ENCODE measurements around the gene BABAM1.

BABAM1 gene

DNA sequence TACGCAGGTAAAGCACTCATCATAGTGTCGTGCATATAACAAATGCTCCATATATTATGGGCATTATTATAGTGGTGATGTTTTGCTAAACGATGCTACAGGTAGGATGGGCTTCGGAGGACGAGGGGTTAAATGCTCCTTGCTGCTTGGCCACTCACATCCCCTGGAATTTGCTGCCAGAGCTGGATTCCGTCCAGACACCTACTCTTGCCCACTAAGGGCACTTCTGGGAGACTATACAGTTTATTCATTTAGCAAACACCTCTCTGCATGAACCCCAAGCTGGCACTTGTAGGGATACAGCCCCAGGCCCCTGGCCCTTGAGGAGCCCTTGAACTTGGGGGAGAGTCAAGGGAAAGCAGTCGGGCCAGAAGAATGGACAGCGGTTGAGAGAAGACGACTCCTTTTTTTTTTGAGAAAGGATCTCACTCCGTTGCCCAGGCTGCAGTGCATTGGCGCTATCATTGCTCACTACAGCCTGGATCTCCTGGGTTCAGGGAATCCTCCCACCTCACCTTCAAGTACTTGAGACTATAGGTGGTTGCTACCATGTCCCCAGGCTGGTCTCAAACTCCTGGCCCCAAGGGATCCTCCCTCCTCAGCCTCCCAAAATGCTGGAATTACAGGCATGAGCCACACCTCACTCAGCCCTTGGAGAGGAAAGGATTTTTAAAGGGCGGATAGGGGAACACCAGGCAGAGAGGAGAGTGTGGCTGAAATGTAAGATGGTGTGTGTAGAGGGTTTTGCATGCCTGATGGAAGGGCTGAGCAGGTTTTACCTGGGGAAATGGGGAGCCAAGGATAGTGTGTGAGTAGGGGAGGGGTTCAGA is 37.4 kb downstream of the BABAM1 start:
- DNase-seq: no peak

DNA sequence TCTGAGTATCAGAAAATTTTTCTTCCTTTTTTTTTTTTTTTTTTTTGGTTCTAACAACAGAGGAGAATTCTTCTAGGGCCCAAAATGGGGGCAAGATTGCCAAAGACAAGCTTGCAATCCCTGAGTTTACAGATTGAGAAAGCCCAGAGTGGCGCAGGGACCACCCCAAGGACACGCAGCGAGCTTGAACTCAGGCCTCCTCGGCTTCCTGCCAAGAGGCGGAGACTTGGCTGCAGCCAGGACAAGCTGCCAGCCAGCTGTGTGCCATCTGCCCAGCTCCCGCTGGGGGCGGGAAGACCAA is 37.9 kb downstream of the BABAM1 start:
- no peak for DNase-seq

DNA sequence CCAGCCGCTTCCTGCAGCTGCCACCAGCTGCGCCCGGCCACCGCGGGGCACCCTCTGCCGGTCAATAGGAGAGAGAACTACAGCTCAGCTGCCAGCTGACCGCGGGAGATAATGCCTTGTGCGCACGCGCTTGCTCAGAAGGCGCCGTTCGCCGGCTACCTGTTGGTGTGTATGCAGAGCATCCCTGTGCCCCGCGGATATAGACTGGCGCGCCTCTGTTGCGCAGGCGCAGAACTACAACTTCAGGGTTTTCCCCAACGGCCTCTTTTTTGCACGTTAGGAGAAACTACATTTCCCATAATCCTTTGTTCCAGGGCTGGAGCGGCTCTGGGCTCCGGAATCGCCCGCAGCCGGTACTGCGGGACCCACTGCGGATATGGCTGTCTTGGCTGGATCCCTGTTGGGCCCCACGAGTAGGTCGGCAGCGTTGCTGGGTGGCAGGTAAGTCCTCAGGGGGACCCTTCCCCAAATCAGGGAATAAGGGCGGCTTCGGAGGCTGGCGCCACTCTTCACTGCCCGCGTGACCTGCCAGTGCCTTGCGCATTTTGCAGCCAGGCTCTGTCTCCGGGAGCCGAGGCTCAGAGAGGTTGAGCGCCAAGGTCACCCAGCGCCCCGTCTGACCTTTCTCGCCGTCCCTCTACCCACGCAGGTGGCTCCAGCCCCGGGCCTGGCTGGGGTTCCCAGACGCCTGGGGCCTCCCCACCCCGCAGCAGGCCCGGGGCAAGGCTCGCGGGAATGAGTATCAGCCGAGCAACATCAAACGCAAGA is 38.5 kb downstream of the BABAM1 start, which contains the start of gene MRPL34:
TSS of gene MRPL34 (plus strand) at position 356 of the 768 bp plus-strand sequence. CDS start at position 377, 21 bp downstream.
- peak; percentile 95 for DNase-seq

DNA sequence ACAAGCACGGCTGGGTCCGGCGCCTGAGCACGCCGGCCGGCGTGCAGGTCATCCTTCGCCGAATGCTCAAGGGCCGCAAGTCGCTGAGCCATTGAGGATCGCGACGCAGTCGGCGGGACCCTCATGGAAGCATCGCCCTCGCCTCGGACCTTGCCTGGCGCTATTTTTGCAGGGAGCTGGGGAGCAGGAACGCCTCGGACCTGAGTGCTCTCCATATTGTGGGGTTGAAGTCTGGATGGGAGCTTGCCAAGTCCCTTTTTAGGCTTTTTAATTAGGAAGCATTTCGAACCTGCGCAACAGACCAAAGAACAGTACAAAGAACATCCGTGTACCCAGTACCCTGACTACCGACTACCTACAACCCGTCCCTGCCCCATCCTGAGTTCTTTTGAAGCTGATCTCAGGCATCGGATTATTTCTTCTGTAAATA is 39.1 kb downstream of the BABAM1 start:
- DNase-seq: no peak

DNA sequence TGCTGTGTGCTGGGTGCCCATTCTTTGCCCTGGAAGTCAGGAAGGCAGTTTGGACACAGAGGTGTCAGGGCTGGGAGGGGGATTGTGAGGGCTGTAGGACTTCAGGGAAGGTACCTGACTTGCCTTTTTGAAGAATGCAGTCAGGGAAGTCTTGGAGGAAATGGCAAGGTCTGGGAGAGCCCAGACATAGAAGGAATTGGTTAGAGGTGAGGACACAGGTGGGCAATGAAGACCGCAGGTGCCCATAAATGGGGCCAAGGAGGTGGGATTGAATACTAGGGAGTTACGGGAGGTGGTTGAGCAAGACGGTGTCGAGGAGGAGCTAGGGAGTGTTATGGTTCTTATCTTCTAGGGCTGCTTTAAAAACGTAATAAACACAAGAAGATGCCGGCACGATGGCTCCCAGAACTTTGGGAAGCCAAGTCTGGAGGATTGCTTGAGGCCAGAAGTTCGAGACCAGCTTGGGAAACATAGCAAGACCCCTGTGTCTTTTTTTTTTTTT is 40.7 kb downstream of the BABAM1 start:
- no peak for DNase-seq

DNA sequence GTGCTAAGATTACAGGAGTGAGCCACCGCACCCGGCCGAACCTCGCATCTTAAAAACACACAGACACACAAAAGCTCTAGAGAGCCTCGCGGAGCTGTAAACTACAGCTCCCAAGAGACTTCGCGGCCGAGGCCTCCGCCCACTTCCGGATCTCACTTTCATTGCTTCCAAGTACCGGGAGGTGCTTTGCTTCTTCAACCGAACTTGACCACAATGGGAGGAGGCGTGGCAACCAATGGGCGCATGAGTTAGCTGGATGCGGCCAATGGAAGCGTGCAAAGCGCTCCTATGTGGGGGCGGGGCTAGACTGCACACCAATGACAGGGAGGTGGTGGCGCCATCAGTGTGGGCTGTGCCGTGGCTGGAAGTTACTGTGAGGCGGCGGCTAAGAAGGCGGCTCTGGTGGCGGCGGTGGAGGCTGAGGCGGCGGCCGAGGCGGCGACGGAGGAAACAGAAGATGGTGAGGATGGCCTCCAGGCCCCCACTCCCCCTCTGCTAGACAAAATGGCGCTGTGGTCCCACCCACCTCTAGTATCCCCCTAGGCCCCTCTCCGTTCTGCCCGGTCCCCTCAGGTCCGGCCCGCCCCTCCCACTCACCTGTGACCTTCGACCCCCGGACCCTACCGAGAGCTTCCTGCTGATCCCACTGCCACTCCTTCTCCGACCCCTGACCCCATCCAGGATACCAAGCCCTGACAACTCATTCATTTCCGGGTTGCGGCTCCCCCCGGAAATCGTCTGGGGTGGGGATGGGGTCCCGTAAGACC is 42.1 kb downstream of the BABAM1 start, which contains the start of gene DDA1:
TSS of gene DDA1 (plus strand) at position 366 of the 767 bp plus-strand sequence. CDS start at position 458, 92 bp downstream.
- DNase-seq: peak; percentile 100

DNA sequence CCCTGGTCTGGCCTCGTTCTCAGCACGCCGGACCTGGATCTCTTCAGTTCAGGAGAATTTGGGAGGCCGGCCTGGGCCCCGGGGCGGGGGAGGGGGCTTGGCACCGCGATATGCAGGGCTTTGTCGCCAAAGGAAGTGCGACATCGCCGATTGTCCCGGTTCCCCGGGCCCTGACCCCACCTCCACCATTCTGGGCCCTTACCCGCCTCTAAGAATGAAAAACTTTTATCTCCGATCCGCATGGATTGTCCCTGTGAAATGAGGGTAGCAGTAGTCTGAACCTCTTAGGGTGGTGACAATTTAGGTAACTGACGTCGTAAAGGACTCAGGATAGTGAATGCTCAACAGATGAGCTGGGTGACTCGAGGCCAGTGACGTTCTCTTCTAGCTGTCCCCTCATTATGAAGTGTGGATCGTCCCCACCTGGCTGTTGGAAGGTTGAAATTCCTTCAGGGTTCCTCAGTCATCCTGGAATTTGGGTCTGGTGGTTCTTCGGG is 42.8 kb downstream of the BABAM1 start:
- DNase-seq: no peak

DNA sequence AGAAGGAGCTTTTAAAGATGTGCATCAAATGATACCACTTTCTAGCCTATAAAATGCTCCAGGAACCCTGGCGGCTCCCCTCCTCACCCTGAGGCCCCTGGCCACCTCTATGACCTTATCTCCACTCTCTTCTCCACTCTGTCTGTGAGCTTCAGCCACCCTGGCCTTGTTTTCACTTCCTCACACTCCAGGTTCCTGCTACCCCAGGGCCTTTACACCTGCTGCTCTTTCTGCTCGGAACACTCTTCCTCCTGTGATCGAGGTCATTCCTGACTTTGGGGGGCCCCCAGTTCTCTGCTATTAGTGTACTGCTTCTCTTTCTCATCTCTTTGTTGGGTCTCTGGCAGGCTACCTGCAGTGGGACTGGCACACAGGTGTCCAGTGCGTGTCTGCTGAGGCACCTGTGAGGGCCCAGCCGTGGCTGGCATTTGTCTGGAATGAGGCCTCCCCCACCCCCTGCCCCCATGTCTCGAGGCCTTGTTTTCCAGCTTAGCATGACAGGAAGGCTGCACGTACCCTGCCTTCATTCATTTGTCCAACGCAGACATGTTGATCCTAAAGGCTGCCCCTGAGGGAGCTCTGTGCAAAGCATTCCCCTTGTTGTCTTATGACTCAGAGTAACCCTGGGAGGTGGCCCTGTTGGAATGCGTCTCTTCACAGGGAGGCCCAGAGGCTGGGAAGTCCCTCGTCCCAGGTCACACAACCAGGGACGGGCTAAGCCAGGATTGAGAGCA is 44.4 kb downstream of the BABAM1 start:
- DNase-seq: no peak

DNA sequence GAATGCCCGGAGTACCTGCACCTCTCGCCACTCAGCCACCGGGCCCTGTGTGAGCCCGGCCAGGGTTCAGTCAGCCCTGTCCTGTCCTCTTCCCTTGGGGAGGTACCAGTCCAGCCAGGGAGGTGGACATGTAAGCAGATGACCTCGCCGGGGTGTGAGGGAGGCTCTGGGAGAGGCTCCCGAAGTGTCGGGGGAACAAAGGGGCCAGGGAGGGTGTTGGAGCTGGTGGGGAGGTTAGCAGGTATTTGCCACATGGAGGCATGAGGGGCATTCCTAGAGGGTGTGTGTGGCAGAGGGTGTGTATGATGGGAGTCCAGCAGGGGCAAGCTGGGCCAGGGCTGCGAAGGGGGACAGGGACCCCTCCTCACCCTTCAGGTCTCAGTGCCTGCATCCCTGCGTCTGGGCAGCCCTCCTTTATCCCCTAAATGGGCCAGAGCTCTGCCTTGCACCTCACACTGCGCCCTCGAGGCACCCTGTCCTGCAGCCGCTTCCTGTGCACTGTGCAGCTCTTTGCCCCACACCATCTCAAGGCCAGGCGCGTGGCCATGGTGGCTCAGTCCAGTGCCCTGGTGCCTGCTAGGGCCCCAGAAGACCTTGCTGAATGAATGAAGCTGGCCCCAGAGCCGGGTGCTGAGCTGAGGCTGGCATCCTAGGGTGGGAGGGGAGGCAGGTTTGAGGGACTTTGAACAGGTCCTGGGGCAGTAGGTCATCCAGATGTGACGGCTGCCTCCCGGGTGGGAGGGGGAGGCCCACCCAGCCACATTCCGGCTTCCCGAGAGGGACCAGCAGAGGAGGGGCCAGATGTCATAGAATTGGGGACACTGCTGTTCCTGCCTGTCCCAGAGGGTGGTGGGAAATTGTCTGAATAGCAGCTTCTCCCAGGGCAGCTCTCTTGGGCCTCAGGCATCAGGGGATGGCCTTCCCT is 45.2 kb downstream of the BABAM1 start:
- no peak for DNase-seq

DNA sequence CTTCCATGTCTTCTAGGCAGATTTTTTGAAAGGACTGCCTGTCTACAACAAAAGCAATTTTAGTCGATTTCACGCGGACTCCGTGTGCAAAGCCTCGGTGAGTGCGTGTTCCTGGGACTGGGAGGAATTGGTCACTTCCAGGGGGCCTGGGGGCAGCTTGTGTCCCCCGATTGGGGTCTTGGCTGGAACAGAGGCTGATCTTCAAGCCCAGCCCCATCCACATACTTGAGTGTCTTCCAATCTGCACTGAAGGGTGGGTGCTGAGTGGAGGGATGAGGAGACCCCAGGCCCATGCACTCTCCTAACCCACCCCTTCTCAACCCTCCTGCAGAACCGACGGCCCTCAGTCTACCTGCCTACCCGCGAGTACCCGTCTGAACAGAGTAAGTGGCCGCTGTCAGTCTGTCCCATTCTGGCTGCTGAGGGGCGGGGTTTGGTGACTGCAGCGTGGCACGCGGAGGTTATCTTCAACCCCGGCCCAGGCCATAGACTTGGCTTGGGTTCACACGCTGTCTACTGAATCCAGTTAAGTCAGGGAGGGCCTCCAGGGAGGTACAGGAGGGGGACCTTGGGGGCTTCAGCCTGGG is 46.9 kb downstream of the BABAM1 start:
- no peak for DNase-seq

DNA sequence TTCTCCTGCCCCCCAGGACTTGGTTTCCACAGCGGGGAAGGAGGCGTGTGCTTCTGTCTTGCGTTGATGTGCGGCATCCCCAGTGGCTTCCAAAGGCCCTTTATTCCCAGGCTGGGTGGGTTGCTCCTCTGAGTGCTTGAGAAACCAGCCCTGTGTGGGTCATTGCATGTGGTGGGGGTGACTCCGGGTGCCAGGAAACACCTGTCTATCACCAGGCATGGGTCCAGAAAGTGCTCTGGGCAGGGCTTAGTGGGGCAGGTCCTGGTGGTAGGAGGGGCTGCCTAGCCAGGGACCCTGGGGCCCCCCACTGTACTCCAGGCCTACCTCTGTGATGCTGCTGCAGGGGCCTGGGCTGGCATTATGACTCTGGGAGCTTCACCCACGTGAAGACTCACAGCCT is 51.7 kb downstream of the BABAM1 start:
- no peak for DNase-seq

DNA sequence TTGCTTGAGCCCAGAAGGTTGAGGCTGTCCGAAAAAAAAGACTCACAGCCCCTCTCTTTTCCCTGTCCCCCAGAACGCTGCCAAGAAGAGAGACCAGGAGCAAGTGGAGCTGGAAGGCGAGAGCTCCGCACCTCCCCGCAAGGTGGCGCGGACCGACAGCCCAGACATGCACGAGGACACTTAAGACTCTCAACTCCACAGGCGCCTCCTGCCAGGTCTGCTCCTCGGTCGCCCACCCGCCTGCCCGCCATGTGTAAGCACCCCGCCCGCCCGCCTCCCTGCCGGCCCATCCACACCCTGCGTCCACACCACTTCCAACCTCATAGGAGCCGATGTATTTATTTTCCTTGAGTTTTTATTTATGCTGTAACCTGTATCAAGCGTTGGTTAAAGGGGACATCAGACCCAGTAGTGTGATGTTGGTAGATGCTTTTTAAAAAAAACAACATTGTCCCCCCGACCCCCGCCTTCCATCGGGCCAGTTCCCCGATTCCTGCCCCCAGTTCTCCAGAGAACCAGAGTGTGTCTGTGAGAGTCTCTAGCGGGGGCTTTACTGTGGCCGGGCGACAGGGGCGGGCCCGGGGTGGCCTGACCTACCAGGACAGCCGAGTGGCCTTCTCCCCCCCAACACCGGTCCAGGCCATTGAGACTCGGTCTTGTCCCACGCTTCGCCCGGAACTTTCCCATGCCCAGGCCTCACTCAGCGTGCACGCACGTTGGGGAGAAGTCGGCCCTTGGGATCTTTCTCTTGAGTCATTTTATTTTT is 52.4 kb downstream of the BABAM1 start:
- no peak for DNase-seq

DNA sequence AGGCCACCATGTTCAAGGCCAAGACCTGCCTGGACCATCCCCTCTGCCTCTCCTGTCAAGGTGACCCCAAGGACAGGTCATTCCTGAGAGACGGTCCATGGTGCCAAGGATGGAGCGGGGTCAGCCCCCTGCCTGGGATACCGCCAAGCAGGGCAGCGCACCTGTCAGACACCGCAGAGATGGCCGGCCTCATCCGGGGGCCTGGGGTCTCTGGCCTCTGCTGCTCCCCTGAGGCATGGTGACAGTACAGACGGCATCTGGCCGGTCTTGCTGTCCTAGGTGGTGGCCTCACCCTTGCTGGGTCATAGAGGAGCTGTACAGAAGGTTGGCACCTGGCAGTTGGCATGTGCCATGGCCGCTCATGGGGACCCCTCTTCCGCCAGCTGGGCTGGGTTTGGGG is 53.2 kb downstream of the BABAM1 start:
- no peak for DNase-seq

DNA sequence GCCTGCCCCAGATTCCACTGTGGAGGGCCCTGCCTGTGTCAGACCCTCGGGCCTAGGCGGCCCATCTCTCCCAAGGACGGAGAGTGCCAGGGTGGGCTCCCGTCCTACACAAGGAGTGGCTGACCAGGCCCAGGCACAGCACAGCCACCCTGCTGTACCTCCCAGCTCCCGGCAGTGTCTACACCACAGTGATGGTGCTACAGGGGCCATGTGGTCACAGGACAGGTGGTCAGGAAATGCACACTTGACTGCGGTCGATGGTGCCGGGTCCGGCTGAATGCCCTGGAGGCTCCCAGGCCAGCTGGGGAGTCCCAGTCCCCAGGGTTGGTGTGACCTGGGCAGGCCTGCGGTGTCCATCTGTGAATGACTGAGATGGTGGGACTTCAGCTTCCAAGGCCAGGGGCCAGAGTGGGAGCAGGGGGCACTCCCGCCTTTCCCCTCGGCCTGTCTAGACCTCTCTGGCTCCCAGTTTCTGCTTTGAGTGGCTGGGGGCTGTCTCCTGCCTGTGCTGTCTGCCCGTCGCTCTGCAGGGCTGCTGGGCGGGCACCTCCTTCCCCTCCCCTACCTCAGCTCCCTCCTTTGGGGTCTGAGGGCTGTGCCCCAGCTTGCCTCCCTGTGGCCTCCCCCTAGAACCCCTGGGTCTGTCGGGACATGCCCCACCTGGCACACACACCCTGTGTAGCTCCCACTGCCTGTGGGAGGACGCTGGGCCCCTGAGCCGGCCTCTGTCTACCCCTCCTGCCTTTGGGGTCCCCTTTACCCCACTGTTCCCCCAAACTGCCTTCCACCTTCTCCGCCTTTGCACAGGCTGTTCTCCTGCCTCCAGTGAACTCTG is 54.6 kb downstream of the BABAM1 start:
- DNase-seq: no peak

DNA sequence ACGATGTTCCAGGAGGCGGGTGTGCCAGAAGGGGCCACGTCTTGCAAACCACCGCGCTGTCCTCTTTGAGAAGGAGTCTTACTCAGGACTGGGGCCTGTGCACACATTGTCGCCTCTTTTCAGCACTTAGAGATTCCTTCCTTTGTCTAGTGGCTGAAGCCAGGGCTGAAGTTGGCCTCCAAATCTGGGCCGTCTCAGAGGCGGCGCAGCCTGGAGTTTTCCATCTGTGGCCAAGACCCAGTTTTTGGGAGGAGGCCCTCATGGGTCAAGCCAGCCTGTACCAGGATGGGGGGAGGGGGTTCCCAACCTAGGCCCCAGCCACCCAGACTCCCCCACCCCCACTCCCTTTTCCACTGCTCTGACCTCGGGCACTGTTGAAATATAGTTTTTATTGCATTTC is 55.6 kb downstream of the BABAM1 start:
- no peak for DNase-seq

DNA sequence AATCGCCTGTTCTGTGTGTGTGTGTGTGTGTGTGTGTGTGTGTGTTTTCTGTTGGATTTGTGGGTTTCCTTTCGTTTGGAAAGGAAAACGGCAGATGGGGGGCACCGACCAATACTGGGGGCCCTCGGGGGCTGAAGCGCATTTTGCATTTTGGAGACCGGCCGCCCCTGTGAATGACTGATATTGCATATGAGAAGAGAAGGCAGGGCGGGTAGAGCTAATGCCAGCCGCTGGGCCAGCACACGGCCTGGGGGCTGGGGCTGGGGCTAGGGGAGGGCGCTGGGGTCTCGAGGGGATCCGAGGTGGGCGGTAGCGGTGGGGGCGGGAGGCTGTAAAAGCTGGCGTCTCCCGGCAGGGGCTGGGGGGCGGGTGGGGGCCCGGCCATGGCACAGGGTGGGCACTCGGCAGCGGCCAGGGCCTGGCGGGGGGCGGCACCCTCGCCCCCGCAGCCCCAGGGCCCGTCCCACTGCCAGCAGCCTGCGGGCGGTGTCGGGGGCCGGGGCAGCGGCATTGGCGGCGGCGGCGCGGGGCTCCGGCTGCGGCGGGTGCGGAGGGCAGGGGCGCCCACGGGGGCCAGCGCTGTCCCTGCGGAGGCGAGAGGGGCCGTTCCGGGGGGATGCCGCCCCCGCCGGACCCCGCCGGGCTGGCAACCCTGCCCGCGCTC is 56.2 kb downstream of the BABAM1 start:
- no peak for DNase-seq

DNA sequence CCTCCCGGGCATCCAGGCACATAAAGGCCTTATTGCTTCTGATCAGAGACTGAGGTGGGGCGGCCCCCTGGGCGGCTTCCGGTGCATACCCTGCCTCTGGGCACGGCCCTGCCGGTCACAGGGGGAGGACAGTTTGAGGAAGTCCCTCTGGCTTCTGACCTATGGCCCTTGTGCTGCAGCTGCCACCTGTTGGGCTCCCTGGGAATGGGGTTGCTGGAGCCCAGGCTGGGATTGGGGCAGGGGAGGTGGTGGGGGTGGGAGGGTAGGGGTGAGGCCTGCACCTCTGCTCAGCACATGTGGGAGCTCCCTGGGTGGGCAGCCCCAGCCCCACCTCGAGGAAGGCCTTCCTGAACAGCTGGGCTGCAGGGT is 56.7 kb downstream of the BABAM1 start:
- no peak for DNase-seq

DNA sequence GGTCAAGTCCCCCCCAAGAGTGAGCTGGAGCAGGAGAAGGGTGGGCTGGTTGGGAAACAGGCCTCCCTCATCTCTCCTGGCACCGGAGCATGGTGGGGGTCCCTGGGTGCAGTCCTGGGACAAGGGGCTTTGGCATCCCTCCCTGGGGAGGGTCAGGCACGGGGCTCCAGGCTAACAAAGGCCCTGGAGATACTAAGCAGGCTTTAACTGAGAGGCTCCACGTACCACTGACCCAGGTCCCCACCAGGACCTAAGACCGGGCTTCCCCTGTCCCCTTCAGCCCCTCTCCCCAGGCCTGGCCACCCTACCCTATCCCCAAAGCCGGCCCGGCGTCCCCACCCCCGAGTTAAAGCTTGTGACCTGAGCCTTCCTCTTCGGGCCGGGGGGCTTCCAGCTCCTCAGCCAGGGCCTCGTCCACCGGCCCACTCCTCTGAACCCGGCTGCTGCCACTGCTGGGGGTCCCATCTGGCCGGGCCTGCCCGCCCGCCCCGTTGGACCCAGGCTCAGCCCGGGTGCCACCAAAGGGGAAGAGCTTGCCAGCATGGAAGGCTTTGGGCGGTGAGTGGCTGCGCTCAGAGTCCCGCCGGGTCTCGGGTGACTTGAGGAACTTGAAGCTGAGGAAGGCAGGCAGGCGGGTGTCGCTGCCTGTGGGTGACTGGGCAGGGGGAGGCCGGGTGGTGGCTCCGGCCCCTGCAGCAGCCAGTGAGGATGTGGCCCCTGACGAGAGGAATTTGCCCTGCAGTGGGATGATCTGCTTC is 57.3 kb downstream of the BABAM1 start:
- no peak for DNase-seq
